ACC112 (cell line): Measurements from ENCODE around the gene CAST.

Source experiments
- H2AFZ ChIP-seq: fragments of 200-600 bp; sonication (generic); one replicate; pipeline ENCODE4 v1.6.0; 2017; ENCODE audit warnings: antibody characterized with exemption, low read length; ENCODE audit not compliant: unreplicated experiment
- H3K27ac ChIP-seq: fragments of 200-600 bp; sonication (generic); 2 replicates; pipeline ENCODE4 v1.5.1; 2014; ENCODE audit warnings: low read depth, mild to moderate bottlenecking, antibody characterized with exemption, low read length, moderate library complexity
- H3K27me3 ChIP-seq: fragments of 200-600 bp; sonication (generic); 2 replicates; pipeline ENCODE4 v1.6.1; 2014; ENCODE audit warnings: mild to moderate bottlenecking, antibody characterized with exemption, low read length, moderate library complexity, mixed read lengths; ENCODE audit not compliant: insufficient read depth
- H3K36me3 ChIP-seq: fragments of 200-600 bp; sonication (generic); 2 replicates; pipeline ENCODE4 v1.6.1; 2016; ENCODE audit warnings: mild to moderate bottlenecking, antibody characterized with exemption, low read length, moderate library complexity, mixed read lengths; ENCODE audit not compliant: insufficient read depth
- H3K4me1 ChIP-seq: fragments of 200-600 bp; sonication (generic); one replicate; pipeline ENCODE4 v1.6.1; 2016; ENCODE audit warnings: low read length, mixed read lengths; ENCODE audit not compliant: insufficient read depth, unreplicated experiment, control insufficient read depth
- H3K4me3 ChIP-seq: fragments of 200-600 bp; sonication (generic); 2 replicates; pipeline ENCODE4 v1.5.1; 2014; ENCODE audit warnings: mild to moderate bottlenecking, low read depth, low read length
- H3K79me2 ChIP-seq: fragments of 200-600 bp; sonication (generic); one replicate; pipeline ENCODE4 v1.6.0; 2016; ENCODE audit warnings: low read length; ENCODE audit not compliant: control insufficient read depth, unreplicated experiment, insufficient read depth

CAST gene

GRCh38 chr5:96755851-96756250, 93.7 kb downstream of the CAST start:
- no peak overlapping the region for H3K4me3 ChIP-seq
- no peak overlapping the region for H3K27ac ChIP-seq
- peaks cover 35% of the 10 kb centered on the region for H3K36me3 ChIP-seq

DNA sequence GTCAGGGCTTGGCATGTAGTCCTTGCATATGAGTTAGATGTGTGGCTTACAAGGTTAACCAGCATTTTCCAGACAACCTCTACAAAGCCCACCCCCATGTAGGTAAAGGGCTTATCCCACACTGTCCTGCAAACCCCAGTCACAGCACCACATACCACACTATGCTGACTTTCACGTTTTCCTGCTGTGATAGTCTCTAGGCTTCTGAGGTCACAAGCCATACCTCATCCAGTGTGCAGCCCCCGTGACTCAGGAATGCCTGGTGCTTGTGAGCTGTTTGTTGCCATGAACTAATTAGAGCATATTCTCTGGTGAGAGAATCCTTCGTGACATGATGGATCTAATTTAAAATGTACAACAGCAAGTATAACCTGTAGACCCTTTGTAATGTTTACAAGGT, 94.8 kb downstream of the CAST start:
- H3K27ac ChIP-seq: no peak overlapping the region
- no peak overlapping the region for H2AFZ ChIP-seq
- no peaks in the 10 kb centered on the region for H3K4me1 ChIP-seq
- peaks cover 33% of the 10 kb centered on the region for H3K36me3 ChIP-seq
- H3K27me3 ChIP-seq: no peaks in the 10 kb centered on the region
- H3K79me2 ChIP-seq: no peaks in the 10 kb centered on the region
- H3K4me3 ChIP-seq: no peak overlapping the region

More at GRCh38 chr5:96755851-96756250, 93.7 kb downstream of the CAST start:
- H3K79me2 ChIP-seq: no peaks in the 10 kb centered on the region
- H3K4me1 ChIP-seq: no peaks in the 10 kb centered on the region
- H3K27me3 ChIP-seq: no peaks in the 10 kb centered on the region
- no peak overlapping the region for H2AFZ ChIP-seq

DNA sequence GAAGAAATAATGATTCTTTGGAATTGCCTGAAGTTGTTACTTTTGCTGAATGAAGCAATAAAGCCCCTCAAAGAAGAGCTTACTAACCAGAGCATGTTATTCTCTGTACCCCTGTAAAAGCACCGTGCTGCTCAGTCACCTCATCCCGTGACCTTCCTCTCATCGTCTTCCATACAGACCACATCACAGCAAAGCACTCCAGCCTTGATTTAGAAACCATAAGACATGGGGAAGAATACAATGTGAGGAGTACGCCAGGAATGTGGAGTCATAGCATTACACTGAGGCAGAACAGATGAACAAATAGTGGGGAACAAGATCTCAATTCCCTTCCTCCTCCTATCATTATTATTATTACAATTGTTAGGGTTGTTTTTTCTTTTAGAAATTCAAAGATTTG, 96.4 kb downstream of the CAST start:
- Histone ChIP-seq H3K4me1 (no peaks in the 10 kb centered on the region), H3K27me3 (no peaks in the 10 kb centered on the region), H3K27ac (no peak overlapping the region), H3K36me3 (peaks cover 35% of the 10 kb centered on the region), H3K79me2 (no peaks in the 10 kb centered on the region), H2AFZ (no peak overlapping the region), H3K4me3 (no peak overlapping the region)

DNA sequence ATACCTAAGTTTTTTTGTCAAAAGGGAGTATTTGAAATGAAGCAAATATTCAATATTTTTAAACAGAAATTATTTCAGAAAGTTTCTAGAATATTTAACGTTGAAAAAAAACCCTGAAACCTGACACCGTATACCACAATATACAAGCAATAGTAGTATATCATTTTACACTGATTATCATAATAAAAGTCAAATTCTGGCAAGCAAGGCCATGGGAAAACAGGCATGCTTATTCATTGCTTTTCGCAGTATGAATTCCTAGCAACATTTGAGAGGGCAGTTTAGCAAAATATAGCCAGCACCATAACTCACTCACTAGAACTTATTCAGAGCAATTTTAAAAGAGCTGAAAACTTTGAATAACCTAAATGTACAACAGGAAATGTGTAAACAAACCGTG, 99.4 kb downstream of the CAST start:
- H3K79me2 ChIP-seq: no peaks in the 10 kb centered on the region
- no peaks in the 10 kb centered on the region for H3K27me3 ChIP-seq
- H3K36me3 ChIP-seq: peaks cover 44% of the 10 kb centered on the region
- no peak overlapping the region for H2AFZ ChIP-seq
- no peak overlapping the region for H3K27ac ChIP-seq
- H3K4me3 ChIP-seq: no peak overlapping the region
- no peaks in the 10 kb centered on the region for H3K4me1 ChIP-seq

DNA sequence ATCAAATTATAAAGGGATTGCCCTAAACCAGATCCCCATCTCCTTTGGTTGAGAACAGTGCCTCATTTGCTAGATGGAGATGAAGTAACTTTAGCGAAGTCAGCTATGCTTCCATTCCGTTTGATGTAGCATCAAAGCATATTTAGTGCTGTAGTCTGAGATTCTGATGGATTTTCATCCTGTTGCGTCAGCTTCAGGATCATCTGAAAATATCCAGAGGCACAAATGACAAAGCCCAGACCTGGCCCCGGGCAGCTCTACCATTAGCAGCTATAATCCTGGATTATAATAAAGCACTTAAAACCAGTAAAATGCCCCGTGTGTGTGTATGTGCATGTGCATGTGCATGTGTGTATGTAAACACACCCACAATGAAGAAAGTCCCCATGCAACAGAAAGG, 100.8 kb downstream of the CAST start:
- peaks cover 45% of the 10 kb centered on the region for H3K36me3 ChIP-seq
- H3K27me3 ChIP-seq: no peaks in the 10 kb centered on the region
- H3K4me1 ChIP-seq: no peaks in the 10 kb centered on the region

DNA sequence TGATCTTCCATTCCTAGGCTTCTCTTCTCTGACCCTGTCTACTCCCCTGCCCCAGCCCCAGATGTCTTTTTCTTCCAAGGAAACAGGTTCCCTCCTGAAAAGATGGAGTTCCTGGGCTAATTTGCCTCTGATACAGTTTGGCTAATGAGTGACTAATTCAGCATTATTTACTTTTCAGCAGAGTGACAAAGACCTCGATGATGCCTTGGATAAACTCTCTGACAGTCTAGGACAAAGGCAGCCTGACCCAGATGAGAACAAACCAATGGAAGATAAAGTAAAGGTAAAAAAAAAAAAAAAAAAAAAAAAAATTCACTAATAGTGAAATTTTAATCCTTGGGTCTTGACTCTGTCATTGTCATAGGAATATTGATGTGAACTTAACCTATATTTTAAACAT, 102.9 kb downstream of the CAST start:
- Histone ChIP-seq H3K79me2 (no peaks in the 10 kb centered on the region), H3K4me3 (no peak overlapping the region), H2AFZ (no peak overlapping the region), H3K27ac (no peak overlapping the region), H3K36me3 (peaks cover 55% of the 10 kb centered on the region), H3K4me1 (no peaks in the 10 kb centered on the region), H3K27me3 (no peaks in the 10 kb centered on the region)

More for the DNA sequence above, 100.8 kb downstream of the CAST start:
- Histone ChIP-seq H3K27ac (no peak overlapping the region), H2AFZ (no peak overlapping the region), H3K4me3 (no peak overlapping the region), H3K79me2 (no peaks in the 10 kb centered on the region)

- Histone ChIP-seq H3K4me1 (no peaks in the 10 kb centered on the region), H2AFZ (no peak overlapping the region), H3K4me3 (no peak overlapping the region), H3K27me3 (no peaks in the 10 kb centered on the region), H3K27ac (no peak overlapping the region), H3K79me2 (no peaks in the 10 kb centered on the region), H3K36me3 (peaks cover 71% of the 10 kb centered on the region)
Measured at GRCh38 chr5:96768708-96769251, 106.6 kb downstream of the CAST start.

GRCh38 chr5:96771395-96771794, 109.2 kb downstream of the CAST start:
- H3K36me3 ChIP-seq: peaks cover 62% of the 10 kb centered on the region
- no peaks in the 10 kb centered on the region for H3K4me1 ChIP-seq
- H3K27me3 ChIP-seq: no peaks in the 10 kb centered on the region
- H3K4me3 ChIP-seq: no peak overlapping the region
- H3K27ac ChIP-seq: no peak overlapping the region
- no peak overlapping the region for H2AFZ ChIP-seq
- no peaks in the 10 kb centered on the region for H3K79me2 ChIP-seq

- H3K79me2 ChIP-seq: no peaks in the 10 kb centered on the region
- H3K4me1 ChIP-seq: no peaks in the 10 kb centered on the region
- no peak overlapping the region for H3K4me3 ChIP-seq
- peaks cover 63% of the 10 kb centered on the region for H3K36me3 ChIP-seq
- H3K27me3 ChIP-seq: no peaks in the 10 kb centered on the region
- H3K27ac ChIP-seq: no peak overlapping the region
- no peak overlapping the region for H2AFZ ChIP-seq
Measured at GRCh38 chr5:96772111-96772510, 109.9 kb downstream of the CAST start.

DNA sequence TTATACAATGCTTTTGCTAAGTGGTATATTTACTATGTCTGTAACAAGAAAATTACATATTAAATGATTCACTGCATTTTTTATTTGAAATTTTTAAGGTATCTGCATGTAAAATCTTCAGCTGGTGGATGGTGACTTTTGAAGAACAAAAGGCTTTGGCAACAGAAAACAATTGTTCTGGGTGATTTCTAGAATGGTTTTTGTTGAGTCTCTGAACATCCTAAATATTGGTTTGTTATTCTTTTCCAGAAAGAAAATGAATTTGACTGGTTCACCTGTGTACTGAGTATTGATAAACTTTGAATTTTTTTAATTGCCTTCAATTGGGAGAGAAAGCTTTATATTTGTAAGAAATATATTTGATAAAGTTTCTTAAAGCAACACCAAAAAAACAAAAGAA, 110.4 kb downstream of the CAST start:
- no peak overlapping the region for H2AFZ ChIP-seq
- no peak overlapping the region for H3K4me3 ChIP-seq
- peaks cover 63% of the 10 kb centered on the region for H3K36me3 ChIP-seq
- H3K27ac ChIP-seq: no peak overlapping the region
- no peaks in the 10 kb centered on the region for H3K79me2 ChIP-seq
- H3K4me1 ChIP-seq: no peaks in the 10 kb centered on the region
- H3K27me3 ChIP-seq: no peaks in the 10 kb centered on the region

GRCh38 chr5:96775050-96775449, 112.9 kb downstream of the CAST start:
- no peaks in the 10 kb centered on the region for H3K27me3 ChIP-seq
- peaks cover 69% of the 10 kb centered on the region for H3K36me3 ChIP-seq
- H3K27ac ChIP-seq: no peak overlapping the region

More at GRCh38 chr5:96775050-96775449, 112.9 kb downstream of the CAST start:
- Histone ChIP-seq H3K4me3 (no peak overlapping the region), H3K4me1 (peaks cover 6% of the 10 kb centered on the region), H2AFZ (no peak overlapping the region), H3K79me2 (no peaks in the 10 kb centered on the region)
